ENCODE measurements around the gene PAXX.

DNA sequence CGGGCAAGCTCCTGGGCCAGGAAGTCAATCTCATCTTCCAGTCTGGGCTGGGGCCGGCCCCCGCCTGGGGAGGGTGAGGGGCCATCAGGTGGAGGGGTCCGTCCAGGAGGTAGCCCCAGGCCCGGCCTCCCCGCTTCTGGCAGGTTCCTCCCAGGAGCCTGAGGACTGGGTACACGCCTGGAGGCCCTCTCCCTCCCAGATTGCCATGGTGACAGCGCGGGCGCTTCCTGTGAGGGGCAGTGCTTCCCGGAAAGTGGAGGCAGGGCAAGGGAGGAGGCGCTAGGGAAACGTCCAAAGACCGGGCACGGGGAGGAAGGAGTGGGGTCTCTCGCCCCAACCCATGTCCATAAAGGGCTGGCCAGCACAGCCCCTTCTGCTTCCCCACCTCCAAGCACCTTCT lies 48.9 kb downstream of the PAXX start:
- TF ChIP-seq POLR2A (IDR thresholded peaks at IDR 0.05) (no peak), EP300 (IDR thresholded peaks at IDR 0.05) (no peak)

Data from stomach (tissue), 4 donors.